GDM1 (cell line): ENCODE data around the gene KNSTRN.

Experiments used
- DNase-seq: peaks from one replicate; lab custom pipeline; 2025; lab: John Stamatoyannopoulos, UW

The KNSTRN gene

DNA sequence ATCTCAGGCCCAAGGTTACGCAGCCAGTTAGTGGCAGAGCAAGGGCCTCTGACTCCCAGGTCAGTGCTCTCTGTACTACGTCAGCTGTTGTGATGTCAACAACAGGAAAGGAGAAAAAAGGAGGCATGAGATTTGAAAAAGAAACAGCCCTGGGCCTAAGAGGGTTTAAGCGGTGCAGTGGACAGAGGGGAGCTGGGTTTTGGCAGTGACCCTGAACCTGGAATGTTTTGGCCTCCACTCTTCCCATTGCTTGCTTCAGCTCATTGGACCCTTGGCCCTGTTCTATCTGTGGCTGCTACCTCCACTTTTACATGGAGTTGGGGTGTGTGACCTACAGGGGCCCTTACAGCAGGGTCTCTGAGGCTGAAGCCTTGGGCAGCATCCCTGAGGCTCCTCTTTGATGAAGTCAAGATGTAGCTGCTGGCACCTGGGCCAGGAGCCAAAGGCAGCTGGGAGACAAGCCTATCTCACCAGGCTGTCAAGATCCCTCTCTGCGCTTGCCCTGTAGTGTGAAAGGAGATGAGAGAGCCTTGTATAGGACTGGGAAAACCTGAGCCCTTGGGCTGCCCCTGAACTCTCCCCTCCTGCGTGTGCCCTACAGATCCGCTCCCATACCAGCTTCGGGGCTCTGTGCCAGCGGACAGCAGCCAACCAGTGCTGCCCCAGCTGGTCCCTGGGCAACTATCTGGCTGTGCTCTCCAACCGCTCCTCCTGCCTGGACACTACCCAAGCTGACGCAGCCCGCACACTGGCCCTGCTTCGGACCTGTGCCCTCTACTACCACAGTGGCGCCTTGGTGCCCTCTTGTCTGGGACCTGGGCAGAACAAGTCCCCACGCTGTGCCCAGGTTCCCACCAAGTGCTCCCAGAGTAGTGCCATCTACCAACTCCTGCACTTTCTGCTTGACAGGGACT, 15.8 kb upstream of the KNSTRN start:
- no peak for DNase-seq

GRCh38 chr15:40367371-40367685, 15.2 kb upstream of the KNSTRN start:
- DNase-seq: no peak

- peak; percentile 94 for DNase-seq
Observed at GRCh38 chr15:40367686-40368611, 14.6 kb upstream of the KNSTRN start.

DNA sequence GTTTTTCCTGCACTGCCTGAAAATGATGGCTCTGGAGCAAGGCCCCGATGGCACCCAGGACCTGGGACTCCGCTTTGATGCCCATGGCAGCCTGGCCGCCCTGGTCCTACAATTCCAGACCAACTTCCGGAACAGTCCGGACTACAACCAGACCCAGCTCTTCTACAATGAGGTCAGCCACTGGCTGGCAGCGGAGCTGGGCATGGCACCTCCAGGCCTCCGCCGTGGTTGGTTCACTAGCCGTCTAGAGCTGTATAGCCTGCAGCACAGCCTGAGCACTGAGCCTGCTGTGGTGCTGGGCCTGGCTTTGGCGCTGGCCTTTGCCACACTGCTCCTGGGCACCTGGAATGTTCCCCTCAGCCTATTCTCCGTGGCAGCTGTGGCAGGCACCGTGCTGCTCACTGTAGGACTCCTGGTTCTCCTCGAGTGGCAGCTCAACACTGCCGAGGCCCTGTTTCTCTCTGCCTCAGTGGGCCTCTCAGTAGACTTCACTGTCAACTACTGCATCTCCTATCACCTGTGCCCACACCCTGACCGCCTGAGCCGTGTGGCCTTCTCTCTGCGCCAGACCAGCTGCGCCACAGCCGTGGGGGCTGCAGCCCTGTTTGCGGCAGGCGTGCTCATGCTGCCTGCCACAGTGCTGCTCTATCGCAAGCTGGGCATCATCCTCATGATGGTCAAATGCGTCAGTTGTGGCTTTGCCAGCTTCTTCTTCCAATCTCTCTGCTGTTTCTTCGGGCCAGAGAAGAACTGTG, 13.6 kb upstream of the KNSTRN start:
- DNase-seq: no peak

DNA sequence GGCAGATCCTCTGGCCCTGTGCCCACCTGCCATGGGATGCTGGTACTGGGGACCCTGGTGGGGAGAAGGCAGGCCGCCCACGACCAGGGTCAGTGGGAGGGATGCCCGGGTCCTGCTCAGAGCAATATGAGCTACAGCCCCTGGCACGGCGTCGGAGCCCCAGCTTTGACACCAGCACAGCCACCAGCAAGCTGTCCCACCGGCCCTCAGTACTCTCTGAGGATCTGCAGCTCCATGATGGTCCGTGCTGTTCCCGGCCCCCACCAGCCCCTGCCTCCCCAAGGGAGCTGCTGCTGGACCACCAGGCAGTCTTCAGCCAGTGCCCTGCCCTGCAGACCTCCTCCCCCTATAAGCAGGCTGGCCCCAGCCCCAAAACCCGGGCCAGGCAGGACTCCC, 13.0 kb upstream of the KNSTRN start:
- DNase-seq: no peak

GRCh38 chr15:40369971-40370370, 12.6 kb upstream of the KNSTRN start:
- DNase-seq: no peak

- no peak for DNase-seq
Observed at GRCh38 chr15:40372981-40373380, 9.5 kb upstream of the KNSTRN start.

GRCh38 chr15:40377606-40378005, 4.9 kb upstream of the KNSTRN start:
- DNase-seq: no peak

DNA sequence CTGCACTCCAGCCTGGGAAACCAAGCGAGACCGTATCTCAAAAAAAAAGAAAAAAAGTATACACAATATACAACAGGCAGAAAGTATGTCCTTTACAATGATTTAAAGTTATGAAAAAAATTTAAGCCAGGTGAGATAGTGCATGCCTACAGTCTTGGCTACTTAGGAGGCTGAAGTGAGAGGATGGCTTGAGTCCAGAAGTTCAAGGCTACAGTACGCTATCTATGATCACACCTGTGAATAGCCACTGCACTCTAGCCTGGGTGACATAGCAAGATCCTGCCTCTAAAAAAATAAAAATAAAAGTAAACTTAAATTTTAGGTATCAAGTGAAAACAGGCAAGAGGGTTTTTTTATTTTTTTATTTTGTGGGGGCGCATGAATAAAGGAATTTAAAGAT, 3.1 kb upstream of the KNSTRN start:
- no peak for DNase-seq

GRCh38 chr15:40379853-40380252, 2.7 kb upstream of the KNSTRN start:
- DNase-seq: no peak

DNA sequence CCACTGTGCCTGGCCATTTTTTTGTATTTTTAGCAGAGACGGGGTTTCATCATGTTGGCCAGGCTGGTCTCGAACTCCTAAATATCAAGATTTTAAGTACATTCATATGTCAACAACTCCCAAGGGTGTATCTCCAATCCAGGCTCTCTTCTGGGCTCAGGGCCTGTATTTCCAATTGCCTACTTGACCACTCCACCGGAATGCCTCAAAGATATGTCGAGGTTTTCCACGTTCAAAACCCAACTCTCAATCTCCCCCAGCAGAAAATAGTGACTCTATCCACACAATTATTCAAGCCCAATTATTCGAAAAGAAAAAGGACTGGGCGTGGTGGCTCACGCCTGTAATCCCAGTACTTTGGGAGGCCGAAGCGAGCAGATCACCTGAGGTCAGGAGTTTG, 1.9 kb upstream of the KNSTRN start:
- DNase-seq: no peak

DNA sequence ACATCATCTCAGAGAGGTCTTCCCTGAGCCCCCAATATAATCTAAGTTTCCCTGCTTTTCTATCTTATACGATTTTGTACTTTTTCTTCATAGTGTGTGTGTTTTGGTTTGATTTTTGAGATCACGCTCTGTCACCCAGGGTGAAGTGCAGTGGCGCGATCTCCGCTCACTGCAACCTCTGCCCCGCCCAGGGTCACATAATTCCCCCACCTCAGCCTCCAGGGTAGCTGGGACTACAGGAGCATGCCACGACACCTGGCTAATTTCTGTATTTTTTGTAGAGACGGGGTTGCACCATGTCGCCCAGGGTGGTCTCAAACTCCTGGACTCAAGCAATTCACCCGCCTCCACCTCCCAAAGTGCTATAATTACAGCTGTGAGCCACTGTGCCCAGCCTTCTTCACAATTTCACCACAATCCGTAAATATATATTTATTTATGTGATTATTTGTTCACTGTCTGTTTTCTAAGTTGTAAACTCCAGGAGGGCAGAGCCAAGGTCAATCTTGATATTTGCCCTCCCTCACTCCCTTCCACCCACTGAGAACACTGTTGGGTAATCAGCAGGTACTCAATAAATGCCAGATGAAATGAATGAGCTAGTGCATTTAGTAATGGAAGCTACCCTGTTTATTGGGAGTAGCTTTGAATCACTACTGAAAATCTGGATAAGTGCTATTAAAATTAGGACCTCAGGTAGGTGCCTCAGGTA, 547 bp upstream of the KNSTRN start:
- no peak for DNase-seq

- no peak for DNase-seq
Observed at GRCh38 chr15:40386480-40386879, 4.0 kb downstream of the KNSTRN start.

DNA sequence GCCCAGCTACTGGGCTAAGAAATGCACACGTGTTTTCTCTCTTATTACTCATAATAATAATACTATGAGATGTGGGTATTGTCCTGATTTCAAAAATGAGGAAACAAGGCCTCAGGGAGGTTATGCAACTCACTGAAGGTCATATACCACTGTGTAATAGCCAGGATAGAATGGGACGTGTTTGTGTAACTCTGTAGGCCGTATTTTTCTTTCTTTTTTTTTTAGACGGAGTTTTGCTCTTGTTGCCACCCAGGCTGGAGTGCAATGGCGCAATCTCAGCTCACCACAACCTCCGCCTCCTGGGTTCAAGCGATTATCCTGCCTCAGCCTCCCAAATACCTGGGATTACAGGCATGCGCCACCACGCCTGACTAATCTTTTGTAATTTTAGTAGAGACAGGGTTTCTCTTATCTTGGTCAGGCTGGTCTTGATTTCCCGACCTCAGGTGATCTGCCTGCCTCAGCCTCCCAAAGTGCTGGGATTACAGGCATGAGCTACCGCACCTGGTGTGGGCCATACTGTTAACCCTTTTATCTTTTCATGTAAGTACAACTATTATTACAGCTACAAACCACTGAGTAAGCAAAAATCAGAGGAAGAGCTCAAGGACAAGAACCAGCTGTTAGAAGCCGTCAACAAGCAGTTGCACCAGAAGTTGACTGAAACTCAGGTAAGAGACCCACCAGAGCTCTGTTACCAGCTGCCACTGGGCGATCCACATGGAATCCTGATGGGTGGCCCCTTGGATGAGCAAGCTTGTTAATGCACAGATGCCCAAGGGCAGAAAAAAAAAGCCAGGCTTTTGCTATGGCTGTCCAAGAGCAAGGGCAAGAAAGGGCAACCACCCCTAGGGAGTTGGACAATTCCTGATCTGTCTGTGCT, 6.7 kb downstream of the KNSTRN start:
- no peak for DNase-seq

- no peak for DNase-seq
Observed at GRCh38 chr15:40389824-40390595, 7.5 kb downstream of the KNSTRN start.

DNA sequence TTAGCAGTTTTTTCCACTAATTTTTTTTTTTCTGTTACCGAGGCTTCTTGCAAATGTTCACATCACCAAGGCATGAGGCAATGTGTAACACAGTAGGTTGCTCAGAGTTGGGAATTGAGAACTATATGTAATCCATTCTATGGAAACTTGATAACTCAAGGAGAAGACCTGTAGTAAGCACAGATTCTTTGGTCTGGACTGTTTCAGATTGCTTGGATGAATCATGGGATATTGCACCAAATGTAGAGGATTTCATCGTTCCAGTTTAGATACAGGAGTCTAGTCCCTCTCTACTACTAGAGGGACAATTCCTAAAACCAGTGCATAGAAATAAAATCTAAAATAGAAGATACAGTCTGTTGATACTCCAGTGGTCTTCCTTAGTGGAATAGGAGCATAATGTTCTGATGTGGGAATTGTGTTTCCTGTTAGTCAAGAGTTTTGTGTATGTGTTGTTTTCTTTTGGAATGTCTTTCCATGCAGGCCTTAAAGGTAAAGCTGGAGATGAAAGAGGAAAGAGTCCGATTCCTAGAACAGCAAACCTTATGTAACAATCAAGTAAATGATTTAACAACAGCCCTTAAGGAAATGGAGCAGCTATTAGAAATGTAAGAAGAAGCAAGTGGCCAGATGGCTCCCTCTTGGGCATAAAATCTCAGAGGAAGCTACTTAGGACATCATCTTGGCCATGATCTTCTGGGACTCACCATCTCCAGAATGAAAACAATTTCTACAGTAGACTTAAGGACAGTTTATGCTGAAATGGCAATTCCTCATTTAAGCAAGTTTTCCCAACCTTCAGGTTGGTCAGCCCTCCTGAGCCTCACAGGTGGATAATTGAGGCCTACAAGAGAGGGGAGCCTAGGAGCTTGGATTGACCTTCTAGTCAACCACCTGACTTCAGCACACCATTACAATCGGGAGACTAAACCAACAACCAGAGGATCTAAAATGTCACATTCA, 10.7 kb downstream of the KNSTRN start:
- no peak for DNase-seq

DNA sequence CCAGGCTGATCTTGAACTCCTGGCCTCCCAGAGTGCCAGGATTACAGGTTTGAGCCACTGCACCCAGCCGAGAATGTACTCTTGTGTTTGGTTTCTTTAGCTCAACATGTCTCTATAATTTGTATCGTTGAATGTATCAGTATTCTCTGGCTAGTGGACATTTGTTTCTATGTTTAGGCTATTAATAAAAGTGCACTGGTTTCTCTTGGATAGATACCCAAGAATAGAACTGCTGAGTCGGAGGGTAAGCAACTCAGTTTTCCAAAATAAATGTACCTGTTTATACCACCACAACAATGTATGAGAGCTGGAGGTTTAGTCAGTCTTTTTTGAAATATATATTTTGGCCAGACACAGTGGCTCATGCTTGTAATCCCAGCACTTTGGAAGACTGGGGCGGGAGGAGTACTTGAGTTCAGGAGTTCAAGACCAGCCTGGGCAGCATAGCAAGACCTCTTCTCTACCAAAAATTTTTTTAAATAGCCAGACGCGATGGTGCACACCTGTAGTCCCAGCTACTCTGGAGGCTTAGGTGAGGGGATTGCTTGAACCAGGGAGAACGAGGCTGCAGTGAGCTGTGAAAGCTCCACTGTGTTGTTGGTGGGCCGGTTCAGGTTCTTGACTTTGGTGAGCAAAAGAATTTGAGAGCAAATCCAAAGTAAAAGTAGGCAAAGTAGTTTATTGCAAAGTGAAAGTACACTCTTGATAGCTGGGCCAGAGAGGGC, 15.3 kb downstream of the KNSTRN start:
- DNase-seq: no peak

DNA sequence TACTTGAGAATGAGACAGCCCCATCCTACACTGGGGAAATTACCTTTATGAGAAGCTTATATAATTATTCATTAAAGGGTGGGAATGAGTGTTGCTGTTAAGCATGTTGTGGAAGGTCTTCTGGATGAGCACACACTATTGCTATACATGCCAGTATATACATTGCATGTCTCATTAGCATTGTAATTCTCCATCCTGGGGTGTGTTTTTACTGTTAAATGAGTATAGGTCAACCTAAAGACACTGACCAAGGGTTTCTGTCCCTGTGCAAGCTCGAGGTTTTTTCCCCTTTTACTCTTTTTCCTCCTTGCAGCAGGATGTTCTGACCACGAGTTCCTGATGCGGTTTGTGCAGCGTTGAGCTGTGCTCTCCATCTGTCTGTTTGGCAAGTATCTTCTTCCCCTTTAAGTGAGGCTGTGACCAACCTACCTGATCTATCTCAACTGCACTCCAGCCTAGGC, 15.9 kb downstream of the KNSTRN start:
- peak; percentile 81 for DNase-seq
